ENCODE results near the gene SPRED2. TPM values are rescaled to one million over a fixed set of nuclear protein-coding genes. Genes with fewer than 3 reads are reported as not detected.
A peak's percentile ranks its signal among the peaks of the same experiment; 100 is the strongest.

The SPRED2 gene
- total RNA-seq, 1 donor from 2014 or later: 18.4 TPM

DNA sequence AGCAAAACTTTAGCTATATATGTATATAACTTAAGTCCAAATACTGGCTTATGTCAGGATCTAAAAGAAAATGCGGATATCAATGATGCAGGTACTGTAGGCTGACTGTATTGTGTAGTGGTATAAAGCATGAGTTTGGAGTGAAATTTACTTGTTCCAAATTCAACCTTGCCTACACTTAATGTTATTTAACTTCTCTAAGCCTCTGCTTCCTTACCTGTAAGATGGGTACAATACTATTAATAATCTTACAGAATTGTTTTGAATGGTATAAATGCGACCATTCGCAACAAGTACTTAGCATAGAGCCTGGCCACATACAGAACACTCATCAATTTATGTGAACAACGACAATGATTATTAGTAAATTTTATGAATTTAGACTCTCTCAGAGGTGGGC is 62.4 kb downstream of the SPRED2 start:
- no peak for DNase-seq (ENCODE audit: extremely low spot score in 2 of 2)
- Histone ChIP-seq H3K4me3 (no peak overlapping the region), H3K36me3 (no peaks in the 10 kb centered on the region), H3K27ac (no peak overlapping the region), H3K4me1 (peaks cover 32% of the 10 kb centered on the region), H3K27me3 (no peaks in the 10 kb centered on the region), H3K9me3 (no peaks in the 10 kb centered on the region)
- TF ChIP-seq POLR2A (IDR thresholded peaks at IDR 0.05) (no peak), POLR2AphosphoS5 (IDR thresholded peaks at IDR 0.05; ENCODE audit: insufficient read depth in 1 of 2, low read depth in 1 of 2) (no peak)
- TF ChIP-seq, protein P1, sequence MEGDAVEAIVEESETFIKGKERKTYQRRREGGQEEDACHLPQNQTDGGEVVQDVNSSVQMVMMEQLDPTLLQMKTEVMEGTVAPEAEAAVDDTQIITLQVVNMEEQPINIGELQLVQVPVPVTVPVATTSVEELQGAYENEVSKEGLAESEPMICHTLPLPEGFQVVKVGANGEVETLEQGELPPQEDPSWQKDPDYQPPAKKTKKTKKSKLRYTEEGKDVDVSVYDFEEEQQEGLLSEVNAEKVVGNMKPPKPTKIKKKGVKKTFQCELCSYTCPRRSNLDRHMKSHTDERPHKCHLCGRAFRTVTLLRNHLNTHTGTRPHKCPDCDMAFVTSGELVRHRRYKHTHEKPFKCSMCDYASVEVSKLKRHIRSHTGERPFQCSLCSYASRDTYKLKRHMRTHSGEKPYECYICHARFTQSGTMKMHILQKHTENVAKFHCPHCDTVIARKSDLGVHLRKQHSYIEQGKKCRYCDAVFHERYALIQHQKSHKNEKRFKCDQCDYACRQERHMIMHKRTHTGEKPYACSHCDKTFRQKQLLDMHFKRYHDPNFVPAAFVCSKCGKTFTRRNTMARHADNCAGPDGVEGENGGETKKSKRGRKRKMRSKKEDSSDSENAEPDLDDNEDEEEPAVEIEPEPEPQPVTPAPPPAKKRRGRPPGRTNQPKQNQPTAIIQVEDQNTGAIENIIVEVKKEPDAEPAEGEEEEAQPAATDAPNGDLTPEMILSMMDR (IDR thresholded peaks at IDR 0.05): no peak
- intact Hi-C loops (cut with DNase I): no loop called here

DNA sequence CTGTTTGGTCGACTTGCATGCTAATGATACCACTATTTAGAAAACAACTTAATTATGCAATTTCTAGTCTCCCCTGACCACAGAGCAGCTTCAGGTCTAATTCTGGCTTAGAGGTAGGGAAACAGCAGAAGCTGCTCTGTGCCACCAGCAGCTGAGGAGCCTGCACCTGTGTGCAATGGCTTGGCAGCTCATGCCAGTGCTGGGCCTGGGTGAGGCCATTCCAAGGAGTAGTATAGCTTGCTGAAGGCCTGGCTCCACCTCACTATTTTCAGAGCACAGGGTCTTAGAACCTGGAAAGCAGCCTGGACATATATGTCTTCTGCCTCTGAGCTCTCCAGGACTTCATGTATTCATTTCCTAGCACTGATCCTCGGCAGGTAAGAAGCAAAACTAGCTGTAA is 62.8 kb downstream of the SPRED2 start:
- DNase-seq (ENCODE audit: extremely low spot score in 2 of 2): no peak
- Histone ChIP-seq H3K27ac (no peak overlapping the region), H3K27me3 (no peaks in the 10 kb centered on the region), H3K9me3 (no peaks in the 10 kb centered on the region), H3K36me3 (no peaks in the 10 kb centered on the region), H3K4me3 (no peak overlapping the region), H3K4me1 (peaks cover 32% of the 10 kb centered on the region)
- intact Hi-C loops (cut with DNase I): no loop called here
- TF ChIP-seq, protein P1 (IDR thresholded peaks at IDR 0.05): no peak
- TF ChIP-seq POLR2A (IDR thresholded peaks at IDR 0.05) (no peak), POLR2AphosphoS5 (IDR thresholded peaks at IDR 0.05; ENCODE audit: insufficient read depth in 1 of 2, low read depth in 1 of 2) (no peak)

DNA sequence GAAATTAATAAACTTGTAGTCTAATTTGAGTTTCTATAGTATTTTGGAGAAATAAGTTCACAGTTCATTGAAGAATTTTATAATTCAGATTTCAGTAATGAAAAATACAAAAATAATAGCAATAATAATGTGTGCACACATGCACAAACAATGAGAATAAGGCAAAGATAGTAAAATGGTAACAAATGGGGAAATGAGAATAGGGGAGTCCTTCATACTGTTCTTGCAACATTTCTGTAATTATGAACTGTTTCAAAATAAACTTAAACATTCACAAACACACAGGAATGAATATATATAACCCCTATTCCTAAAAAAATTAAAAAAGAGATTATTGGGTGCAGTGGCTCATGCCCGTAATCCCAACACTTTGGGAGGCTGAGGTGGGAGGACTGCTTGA is 63.9 kb downstream of the SPRED2 start:
- H3K4me1 ChIP-seq: peaks cover 40% of the 10 kb centered on the region

DNA sequence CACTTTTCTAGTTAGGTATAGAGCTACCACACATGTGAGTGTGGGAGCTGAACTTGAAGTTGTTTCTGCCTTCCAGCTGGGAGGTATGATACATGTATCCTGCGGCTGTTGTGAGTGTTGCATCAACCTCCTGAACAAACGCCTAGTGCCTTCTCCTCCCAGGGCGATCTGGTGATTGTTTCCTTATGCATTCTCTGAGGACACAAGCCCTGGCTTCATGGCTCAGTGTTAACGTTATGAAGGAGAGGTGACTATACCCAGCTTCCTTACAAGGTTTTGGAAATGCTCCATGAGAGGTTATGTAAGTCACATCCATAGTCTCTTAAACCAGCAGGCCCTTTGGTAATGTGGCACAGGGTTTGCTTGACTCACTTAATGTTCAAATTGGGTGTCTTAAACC is 64.9 kb downstream of the SPRED2 start:
- Histone ChIP-seq H3K36me3 (no peaks in the 10 kb centered on the region), H3K27me3 (no peaks in the 10 kb centered on the region), H3K27ac (peak overlapping the region; percentile 47), H3K4me1 (peaks cover 43% of the 10 kb centered on the region), H3K9me3 (no peaks in the 10 kb centered on the region), H3K4me3 (no peak overlapping the region)
- no peak for DNase-seq (ENCODE audit: extremely low spot score in 2 of 2)
- TF ChIP-seq POLR2AphosphoS5 (IDR thresholded peaks at IDR 0.05; ENCODE audit: insufficient read depth in 1 of 2, low read depth in 1 of 2) (peak in 1 of 2 donors; percentile 79), POLR2A (IDR thresholded peaks at IDR 0.05) (no peak)
- TF ChIP-seq, protein P1 (IDR thresholded peaks at IDR 0.05): no peak
- intact Hi-C loops (cut with DNase I): no loop called here

More for the DNA sequence above, 63.9 kb downstream of the SPRED2 start:
- H3K4me3 ChIP-seq: no peak overlapping the region
- TF ChIP-seq POLR2AphosphoS5 (IDR thresholded peaks at IDR 0.05; ENCODE audit: insufficient read depth in 1 of 2, low read depth in 1 of 2) (no peak), POLR2A (IDR thresholded peaks at IDR 0.05) (no peak)
- TF ChIP-seq, protein P1 (IDR thresholded peaks at IDR 0.05): no peak
- no peaks in the 10 kb centered on the region for H3K9me3 ChIP-seq
- intact Hi-C loops (cut with DNase I): no loop called here
- no peak overlapping the region for H3K27ac ChIP-seq
- no peaks in the 10 kb centered on the region for H3K27me3 ChIP-seq
- DNase-seq (ENCODE audit: extremely low spot score in 2 of 2): no peak
- H3K36me3 ChIP-seq: no peaks in the 10 kb centered on the region

DNA sequence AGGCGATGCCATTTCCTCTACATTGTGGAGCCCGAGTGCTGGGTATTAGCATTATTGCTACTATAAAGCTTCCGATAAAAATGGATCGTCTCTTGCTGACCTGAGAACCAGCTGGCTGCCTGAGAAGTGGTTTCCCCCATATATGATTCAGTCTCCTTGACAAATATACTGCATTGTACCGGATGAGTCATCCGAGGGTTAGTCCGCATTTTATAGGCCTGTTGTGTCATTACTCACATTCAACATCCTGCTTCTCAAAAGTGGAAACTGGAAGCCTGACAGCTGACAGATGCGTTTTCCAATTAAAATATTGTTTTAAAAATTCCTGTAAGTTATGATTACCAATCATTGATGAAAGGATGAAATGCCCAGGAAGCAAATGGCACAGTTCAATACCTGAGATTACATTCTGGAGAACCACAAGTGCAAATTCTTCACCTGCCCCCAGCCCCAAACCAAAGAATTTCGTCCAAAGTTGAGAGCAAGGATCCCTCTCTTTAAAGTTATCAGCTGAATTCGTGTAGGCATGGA is 65.7 kb downstream of the SPRED2 start:
- peaks cover 49% of the 10 kb centered on the region for H3K4me1 ChIP-seq
- H3K27ac ChIP-seq: peak overlapping the region; percentile 65
- DNase-seq (ENCODE audit: extremely low spot score in 2 of 2): no peak
- intact Hi-C loops (cut with DNase I): no loop called here
- peak in 1 of 2 donors; percentile 93 for TF ChIP-seq POLR2AphosphoS5 (IDR thresholded peaks at IDR 0.05; ENCODE audit: insufficient read depth in 1 of 2, low read depth in 1 of 2)
- TF ChIP-seq, protein P1 (IDR thresholded peaks at IDR 0.05): no peak
- TF ChIP-seq POLR2A (IDR thresholded peaks at IDR 0.05): no peak
- H3K36me3 ChIP-seq: no peaks in the 10 kb centered on the region
- H3K27me3 ChIP-seq: no peaks in the 10 kb centered on the region
- H3K4me3 ChIP-seq: no peak overlapping the region
- no peaks in the 10 kb centered on the region for H3K9me3 ChIP-seq

All from vagina (tissue), 2 donors.